Inferior parietal cortex (tissue), 1 donor: ENCODE measurements around the gene COL23A1.
"Not testable (repeated sequence)": the region's sequence is repeated elsewhere in the genome, so short reads cannot be mapped to it uniquely, and the experiment has no call there.

Source experiments
- DNase-seq: peaks from one replicate; pipeline ENCODE4 v3.0.0-alpha.2; 2016; ENCODE audit errors: extremely low spot score

COL23A1 gene

DNA sequence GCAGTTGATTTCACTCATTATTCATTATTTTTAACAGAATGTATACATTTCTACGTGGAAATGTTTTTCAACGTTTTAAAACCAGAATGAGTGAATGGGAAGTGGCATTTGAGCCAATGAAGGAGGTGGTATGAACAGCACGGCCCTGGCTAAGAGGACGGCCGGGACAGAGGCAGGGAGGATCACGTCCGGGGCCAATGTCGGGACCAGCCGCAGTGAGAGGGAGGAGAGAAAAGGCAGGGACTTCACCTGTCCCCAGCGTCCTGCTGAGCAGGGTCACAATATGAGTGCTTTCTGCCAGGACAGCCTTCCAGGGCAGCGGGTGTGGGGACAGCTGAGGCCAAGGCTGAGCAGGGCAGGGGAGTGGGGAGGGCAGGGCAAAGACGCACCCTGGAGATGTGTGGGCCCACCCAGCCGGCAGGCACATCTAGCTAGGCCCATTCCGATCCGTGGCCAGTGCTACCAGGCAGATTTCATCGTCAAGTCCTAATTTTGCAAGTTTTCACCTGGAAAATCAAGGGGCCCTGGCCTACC is 209.6 kb downstream of the COL23A1 start:
- no peak for DNase-seq

DNA sequence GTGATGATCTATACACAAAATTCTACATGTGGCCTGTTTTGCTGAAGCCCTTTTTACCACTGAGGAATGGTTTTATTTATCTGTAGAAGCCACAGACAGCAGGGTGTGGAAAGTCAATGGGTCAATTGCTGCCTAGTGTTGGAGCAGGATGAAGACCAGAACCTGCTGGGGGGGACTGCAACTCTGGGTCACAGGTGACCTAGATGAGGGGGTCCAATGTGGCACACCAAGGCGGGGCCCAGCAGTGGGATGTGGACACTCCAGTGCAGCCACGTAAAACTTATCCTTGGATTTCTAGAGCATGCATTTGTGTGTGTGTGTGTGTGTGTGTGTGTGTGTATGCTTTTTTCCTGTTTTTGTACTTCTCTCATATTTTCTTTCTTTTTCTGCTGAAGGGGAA is 210.1 kb downstream of the COL23A1 start:
- no peak for DNase-seq

DNA sequence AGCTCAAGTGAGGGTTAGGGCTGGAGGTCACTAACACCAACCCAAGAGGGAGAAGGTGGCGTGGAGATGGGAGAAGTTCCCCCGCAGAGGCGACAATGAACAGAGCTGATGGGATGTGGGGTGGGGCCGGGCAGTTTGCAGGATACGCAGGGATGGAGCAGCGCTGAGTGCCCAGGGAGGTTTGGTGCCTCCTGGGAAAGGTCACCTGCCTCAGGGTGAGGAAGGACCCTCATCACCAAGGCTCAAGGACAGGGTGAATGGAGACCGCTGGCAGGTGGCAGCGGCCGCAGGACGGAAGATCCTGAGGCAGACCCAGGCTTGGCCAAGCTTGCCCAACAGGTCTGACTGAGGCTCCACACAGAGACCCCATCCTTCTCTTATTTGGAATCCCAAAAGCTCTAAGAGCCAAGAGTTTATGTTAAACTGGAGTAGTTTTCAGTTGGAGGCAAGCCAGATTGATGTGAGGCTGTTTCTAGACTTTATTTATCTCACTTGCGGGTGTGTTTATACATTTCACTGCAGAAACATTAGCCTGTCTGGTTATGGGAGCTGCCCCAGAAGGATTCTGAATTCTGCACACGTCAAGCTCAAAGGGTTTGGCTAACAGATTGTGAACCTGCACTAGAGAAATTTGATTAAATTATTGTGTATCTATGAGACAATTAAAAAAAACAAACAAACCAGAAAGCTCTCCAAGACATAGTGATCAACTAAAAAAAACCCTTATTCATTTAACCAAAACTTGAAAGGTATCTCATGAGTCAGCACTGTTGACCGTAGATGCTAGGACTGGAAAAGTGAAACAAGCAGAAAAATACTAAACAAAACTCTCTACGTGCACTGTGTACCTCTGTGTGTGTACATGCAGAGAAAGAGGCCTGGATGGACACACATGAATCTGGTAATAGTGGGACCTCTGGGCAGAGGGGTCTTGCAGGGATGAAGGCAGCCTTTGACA is 211.4 kb downstream of the COL23A1 start:
- no peak for DNase-seq

DNA sequence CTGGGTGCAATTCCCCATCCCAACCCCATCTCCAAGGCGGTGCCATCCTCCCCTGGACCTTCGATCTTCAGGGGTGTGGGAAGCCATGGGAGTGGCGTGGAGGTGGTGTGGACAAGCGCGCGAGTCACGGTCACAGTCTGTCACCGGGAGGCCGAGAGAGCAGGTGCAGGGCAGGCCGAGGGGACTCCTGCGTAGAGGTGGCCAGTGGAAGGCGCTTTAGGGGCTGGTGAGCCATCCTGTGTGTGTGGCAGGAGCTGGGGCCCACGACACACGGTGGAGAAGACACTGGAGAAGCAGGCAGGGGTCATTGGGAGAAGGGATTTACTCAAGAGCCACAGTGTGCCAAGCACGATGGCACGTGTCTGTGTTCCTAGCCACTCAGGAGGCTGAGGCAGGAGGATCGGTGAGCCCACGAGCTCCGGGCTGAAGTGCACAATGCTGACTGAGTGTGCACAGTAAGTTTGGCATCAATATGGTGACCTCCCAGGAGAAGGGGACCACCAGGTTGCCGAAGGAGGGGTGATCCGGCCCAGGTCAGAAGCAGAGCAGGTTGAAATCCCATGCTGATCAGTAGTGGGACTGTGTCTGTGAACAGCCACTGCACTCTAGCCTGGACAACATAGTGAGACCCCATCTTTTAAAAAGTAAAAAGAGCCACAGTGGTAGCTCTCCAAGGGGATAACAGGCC is 212.5 kb downstream of the COL23A1 start:
- DNase-seq = no peak

DNA sequence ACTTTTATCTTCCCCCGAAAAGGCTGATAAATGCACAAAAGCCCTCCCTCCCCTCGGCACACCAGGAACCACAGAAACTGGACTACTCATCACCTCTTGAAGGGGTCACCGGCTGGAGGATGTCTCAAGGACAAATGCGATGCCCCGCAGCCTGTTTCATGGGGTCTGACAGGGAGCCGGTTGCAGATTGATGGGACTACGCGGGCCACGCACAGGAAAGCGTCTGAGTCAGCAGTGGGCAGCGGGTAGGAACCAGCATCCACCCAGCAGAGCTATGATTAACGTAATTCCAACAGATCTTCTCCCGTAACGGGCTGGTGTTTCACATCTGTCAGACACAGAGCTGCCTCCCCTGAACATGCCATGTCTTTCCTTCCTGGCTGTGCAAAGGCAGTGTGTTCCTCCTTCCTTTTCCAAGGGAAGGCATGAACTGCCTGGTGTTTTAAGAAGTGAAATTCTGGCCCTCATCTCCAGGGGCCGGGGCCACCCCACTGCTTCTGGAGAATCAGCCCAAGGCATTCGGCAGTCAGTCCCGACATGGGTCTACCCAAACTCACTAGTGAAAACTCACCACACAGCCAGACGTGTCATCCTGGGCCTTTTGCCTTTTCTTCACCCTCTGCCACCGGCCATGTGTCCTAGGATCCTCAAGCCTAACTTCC is 213.1 kb downstream of the COL23A1 start:
- no peak for DNase-seq

DNA sequence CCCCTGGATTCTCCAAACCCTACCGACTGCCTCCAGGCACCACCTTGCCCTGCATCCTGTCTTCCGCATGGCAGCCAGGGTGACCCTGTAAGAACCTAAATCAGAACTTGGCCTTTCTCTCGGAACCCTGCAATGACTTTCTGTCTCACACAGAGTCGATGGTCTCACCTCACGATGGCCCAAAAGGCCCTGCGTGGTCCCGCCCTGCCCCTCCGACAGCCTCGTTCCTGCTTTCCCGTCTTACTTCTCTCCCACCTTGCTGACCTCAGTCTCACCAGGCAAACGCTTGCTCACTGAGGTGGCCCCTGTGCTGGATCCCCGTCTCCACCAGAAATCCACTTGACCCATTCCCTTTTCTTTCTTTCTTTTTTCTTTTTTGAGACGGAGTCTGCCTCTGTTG is 214.8 kb downstream of the COL23A1 start:
- no peak for DNase-seq

DNA sequence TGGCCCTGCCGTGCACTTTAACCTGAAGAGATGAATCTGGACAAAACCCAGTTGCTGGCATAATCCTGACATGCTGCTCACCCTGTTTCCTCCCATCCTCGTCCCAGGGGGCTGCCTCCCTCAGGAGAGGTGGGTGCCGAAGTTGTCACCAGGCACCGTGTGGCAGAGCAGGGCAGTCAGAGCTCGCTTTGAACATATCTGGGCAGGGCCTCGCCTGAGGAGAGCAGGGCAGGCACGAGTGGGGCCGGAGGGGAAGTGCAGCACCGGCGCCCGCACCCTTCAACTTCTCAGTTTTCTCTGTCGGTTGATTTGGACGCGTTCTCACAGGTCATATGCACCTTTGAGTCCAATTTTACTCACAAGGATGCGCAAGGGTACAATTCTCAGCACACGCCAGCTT is 216.5 kb downstream of the COL23A1 start:
- no peak for DNase-seq

DNA sequence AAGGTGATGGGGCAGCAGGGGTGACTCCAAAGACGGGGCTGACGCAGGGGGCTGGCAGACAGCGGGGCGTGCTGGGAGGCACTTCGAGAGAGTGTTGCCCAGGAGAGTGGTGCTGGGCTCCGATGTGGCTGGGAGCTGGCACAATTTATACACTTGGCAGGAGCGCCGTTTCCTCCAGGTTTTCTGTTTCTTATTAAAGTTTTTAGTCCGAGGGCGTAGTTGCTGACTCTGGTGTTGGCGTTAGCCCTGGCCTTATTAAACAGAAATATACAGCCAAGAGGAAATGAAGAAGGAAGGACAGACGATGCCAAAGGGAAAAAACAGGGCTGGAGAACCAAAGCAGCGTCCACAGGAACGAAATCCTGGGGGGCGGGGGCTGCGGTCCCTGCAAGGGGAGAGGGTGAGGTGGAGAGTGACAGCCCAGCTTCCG is 218.0 kb downstream of the COL23A1 start:
- DNase-seq = no peak

DNA sequence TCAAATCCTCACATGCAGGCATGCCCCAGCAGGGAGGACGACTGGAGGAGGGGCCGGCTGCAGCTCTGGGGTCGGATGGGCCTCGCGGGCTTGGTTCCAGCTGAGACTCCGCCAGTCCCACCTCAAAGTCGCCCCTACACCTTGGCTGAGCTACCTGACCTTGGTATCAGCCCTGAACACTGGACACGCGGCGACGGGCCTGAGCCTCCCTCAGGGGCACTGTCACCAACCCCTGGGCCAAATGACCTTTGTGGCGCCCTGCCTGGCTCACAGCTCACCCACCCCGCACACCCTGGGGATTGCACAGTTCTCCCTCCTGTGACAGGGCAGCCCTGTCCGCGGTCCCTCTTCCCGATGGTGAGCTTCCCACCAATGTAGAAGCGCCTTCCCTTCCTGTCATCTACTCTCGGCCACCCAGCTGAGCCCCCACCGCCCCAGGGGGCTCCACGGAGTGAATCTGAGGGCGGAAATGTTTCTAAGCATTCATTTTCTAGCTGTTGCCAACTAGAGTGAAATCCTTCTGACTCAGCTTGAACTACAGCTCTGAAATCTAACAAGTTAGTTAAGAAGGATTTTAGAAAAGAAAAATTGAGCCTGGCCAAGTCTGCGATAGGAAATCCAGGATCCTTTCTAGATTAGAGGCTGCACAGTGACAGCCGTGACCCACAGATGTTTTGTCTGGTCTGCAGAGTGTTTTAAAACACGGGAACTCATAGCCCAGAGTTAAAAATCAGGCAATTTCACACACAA is 218.7 kb downstream of the COL23A1 start:
- no peak for DNase-seq

DNA sequence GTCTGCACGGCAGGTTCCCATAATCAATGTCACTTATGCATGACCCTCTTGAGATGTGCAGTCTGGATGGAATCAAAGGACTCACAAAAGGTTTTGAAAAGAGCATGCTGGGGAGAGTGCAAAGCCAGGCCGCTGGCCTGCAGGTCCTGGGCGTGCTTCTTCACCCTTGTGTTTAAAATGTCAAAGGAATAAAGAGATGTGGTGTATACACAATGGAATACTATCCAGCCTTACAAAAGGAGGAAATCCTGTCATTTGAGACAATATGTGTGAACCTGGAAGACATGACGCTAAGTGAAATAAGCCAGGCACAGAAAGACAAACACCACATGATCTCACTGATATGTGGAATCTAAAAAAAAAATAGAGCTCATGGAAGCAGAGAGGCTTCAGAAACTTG is 220.1 kb downstream of the COL23A1 start:
- DNase-seq = no peak

DNA sequence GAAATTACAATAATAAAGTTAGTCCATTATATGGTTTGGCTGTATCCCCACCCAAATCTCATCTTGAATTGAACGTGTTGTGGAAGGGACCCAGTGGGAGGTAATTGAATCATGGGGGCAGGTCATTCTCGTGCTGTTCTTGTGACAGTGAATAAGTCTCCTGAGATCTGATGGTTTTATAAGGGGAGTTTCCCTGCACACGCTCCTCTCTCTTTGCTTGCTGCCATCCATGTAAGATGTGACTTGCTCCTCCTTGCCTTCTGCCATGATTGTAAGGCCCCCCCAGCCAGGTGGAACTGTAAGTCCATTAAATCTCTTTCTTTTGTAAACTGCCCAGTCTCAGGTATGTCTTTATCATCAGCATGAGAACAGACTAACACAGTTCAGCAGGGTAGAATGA is 220.7 kb downstream of the COL23A1 start:
- DNase-seq = not testable (repeated sequence)

DNA sequence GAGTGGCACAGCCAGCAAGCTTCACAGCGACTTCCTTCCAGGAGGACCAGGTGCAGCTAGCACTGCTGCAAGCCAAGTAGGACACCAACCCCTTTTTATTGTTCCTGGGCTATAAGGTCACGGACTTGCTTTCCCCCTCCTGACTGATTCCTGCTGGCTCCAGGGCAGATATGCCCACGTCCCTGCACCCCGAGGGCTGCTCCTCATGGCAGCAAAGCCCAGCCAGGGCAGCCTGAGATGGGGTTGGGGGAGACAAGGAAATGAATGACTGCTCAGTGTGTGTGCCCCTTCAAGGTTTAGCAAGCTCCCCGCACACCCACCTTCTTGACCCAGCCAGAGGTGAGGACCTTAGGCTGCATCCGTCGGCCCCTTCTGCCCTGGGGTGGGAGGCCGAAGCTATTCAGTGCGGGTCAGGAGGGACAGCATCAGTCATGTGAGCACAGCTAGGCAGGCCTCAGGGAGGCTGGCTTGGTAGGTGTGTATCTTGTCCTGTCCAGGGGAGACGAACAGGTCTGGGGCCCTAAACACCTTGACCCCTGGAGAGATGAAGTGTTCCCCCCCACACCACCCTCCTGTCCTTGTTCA is 221.4 kb downstream of the COL23A1 start:
- no peak for DNase-seq

DNA sequence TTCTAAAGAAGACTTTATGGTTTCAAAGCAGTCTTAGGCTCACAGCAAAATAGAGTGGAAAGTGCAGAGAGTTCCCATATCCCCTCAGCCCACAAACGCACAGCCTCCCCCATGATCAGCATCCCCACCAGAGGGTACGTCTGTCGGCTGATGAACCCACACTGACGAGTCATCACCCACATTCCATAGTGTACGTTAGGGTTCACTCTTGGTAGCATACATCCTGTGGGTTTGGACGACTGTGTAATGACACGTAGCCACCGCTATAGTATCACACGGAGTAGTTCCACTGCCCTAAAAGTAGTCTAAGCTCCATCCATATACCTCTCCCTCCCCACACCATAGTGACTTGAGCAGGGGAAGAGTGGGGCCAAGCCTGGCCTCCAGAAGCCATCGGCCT is 221.9 kb downstream of the COL23A1 start:
- DNase-seq = no peak

DNA sequence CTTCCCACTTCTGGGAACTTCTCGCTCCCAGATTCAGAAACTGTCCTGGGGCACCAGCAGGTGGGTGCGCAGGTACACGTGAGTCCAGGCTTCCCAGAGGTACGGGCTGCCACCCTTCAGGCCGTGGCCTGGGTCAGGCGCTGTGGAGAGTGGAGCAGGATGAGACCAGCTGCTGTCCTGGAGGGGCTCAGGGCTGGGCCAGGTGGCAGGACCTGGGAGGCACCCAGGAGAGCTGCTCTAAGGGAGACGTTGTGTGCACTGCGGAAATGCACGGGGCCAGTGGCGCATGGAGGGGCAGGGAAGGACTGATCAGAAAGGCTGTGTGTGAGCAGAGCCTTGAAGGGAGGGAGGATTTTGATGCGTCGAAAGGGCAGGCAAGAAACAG is 222.5 kb downstream of the COL23A1 start:
- DNase-seq = no peak

DNA sequence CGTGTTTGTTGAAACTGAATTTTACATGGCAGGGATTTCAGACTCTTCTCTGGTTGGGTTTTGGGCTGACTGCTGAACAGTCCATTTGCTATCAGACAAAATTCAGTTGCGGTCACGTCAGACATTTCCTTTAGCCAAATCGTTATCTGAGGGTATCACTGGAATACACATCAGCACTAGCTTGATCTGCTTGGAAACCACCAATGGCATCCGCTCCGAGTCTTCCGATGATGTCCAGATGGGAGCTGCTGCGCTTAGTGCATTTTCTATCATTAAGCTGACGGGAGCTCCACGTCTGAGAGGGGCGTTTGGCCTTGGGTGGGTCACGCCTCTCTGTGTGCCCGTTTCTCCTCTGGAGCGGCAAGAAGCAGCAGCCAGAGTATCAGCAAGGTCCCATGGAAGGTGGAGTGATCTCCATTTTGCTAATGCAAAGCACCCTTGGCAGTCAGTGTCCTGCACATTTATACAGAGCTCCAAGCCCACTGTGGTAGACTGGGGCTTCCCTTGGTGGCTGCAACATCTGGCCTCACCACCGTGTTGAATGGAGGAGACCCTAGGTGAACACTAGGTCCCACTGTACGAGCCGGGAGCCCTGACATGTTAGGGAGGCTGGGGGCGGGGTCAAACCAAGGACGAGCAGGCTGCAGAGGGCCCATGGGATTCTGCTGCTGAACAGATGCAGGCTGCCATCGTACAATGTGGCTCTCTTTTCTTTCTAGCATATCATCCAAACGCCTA is 223.0 kb downstream of the COL23A1 start:
- DNase-seq = no peak

DNA sequence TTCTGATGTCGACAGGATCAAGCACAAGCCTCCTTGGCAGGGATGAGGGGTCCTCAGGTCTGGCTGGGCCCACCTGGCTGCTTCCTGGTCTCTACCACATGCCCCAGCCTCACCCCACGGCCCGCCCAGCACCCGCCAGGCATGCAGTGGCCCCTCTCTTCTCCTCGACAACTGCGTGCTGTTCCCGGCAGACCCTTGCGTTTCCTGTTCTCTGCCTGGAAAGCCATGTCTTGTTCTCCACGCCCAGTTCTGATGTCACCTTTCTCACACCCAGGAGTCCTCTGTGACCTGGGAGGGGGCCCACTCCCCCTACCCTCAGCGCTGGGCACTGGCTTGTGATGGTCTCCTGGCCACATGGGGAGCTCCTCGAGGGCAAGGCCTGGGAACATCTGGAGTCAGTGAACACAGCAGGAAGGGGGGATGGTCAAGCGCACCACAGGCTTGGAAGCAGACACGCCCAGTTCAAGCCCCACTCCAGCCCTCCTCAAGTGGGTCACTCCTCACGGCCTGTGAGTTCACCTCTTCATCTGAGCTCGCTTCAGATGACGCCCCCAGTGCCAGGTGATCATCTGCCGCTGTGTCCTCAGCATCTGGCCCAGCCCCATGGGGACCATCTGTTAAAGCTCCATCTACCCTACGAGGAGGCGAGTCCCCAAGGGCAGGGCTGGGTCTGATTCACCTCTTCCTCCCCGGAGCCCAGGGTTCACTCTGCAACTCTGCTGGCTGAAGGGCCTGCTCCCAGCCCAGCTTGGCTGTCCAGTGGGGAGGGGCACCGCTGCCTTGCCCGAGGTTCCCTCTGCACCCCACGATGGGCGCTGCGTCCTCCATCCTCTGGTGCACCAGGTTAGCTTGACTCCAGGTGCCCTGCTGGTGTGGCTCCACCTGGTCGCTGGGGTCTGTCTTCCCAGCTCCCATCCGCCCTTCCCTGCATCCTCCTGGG is 224.4 kb downstream of the COL23A1 start:
- no peak for DNase-seq

DNA sequence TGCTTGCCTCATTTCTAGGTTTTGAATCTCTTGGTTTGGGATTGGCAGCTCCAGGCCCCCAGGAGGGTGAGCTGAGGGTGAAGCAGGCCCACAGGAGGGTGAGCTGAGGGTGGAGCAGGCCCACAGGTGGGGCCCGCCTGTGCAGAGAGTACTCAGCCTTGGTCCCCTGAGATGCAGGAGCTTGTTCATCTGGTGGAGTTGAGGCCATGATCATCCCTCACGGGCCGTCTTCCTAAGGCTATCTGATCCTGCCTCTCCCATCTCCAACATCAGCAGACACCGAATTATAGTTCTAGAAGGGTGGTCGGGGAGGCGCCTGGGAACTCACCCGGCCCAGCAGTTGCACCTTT is 225.9 kb downstream of the COL23A1 start:
- DNase-seq = no peak

DNA sequence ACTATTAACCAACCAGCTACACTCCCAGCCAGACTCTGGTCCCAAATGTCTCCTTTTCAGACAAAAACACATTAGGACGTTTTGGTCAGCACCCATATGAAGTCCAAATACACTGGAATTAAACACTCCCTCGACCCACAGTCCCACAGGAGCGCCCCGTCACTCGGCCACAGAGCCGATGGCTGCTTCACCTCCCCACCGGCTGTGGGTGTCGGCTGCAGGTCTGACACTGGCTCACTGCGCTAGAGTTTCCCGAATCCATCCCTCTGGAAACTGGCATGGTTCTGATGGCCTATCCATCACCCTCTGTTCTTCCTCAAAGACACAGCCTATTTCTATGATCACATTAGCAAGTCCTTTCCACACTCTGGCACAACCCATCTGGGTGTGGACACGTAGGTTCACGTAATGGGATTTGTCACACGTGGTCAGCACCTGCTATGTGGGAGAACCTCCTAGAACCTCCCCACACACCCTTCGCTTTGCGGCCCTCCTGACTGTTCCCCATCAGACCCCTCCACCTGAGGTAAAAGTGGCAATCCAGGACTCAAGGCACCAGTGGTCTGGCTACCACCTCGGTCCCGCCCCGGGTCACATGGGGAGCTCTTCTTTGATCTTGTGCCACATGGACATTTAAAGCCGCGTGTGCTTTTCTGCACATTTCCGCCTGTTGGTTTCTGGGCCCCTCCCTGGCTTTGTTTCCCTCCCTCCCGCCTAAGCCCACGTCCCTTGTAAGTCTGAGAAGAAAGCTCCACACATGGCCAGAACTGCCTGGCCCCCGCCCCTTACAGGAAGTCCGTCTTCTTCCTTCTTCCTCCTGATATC is 226.5 kb downstream of the COL23A1 start:
- DNase-seq = no peak
